HG03064 (cell line): ENCODE data around the gene CCR9.

Source experiments
- ATAC-seq: cut with Tn5 transposase; IDR thresholded peaks from one replicate; pipeline ENCODE4 v1.9.1; 2021; ENCODE audit warnings: low read depth; ENCODE audit not compliant: unreplicated experiment

CCR9 gene

GRCh38 chr3:45871780-45872179 lies 14.6 kb upstream of the CCR9 start:
- ATAC-seq, result no peak

GRCh38 chr3:45872569-45872968 lies 13.8 kb upstream of the CCR9 start:
- ATAC-seq, result no peak

- ATAC-seq, result no peak
These were observed 13.3 kb upstream of the CCR9 start for GRCh38 chr3:45873036-45873435.

GRCh38 chr3:45873638-45874037 lies 12.7 kb upstream of the CCR9 start:
- no peak for ATAC-seq

GRCh38 chr3:45874677-45875346 lies 11.5 kb upstream of the CCR9 start:
- ATAC-seq, result no peak

GRCh38 chr3:45878124-45878523 lies 8.2 kb upstream of the CCR9 start:
- ATAC-seq, result no peak

- no peak for ATAC-seq
These were observed 5.6 kb upstream of the CCR9 start for GRCh38 chr3:45880725-45881077.

- no peak for ATAC-seq
These were observed 5.0 kb upstream of the CCR9 start for GRCh38 chr3:45881078-45882022.

- ATAC-seq, result no peak
These were observed 1.8 kb upstream of the CCR9 start for GRCh38 chr3:45884368-45885201.

GRCh38 chr3:45887285-45887684 lies 942 bp downstream of the CCR9 start:
- ATAC-seq, result no peak

- ATAC-seq, result no peak
These were observed 1.6 kb downstream of the CCR9 start for GRCh38 chr3:45887759-45888511.

GRCh38 chr3:45889337-45889736 lies 3.0 kb downstream of the CCR9 start:
- no peak for ATAC-seq

GRCh38 chr3:45890405-45890804 lies 4.1 kb downstream of the CCR9 start:
- ATAC-seq, result no peak

- ATAC-seq, result no peak
These were observed 5.8 kb downstream of the CCR9 start for GRCh38 chr3:45892161-45892560.

GRCh38 chr3:45894015-45894414 lies 7.7 kb downstream of the CCR9 start:
- no peak for ATAC-seq

- no peak for ATAC-seq
These were observed 9.5 kb downstream of the CCR9 start for GRCh38 chr3:45895686-45896468.

GRCh38 chr3:45896956-45897355 lies 10.6 kb downstream of the CCR9 start:
- ATAC-seq, result no peak

- ATAC-seq, result no peak
These were observed 18.6 kb downstream of the CCR9 start for GRCh38 chr3:45904931-45905330.

GRCh38 chr3:45905755-45906154 lies 19.4 kb downstream of the CCR9 start:
- no peak for ATAC-seq
